Liver (tissue), 9 donors: ENCODE results near the gene TNNI3. TPM values are rescaled to one million over a fixed set of nuclear protein-coding genes. Genes with fewer than 3 reads are reported as not detected.

Source experiments
- DNase-seq: peaks from one replicate; pipeline ENCODE4 v3.0.0-alpha.2; 2017; ENCODE audit warnings: low spot score
- H3K27ac ChIP-seq, 2 donors: one replicate each; pipeline ENCODE4 v1.7.0; 2013; ENCODE audit warnings: inconsistent platforms in 2 of 2, low read length in 2 of 2, control low read depth in 1 of 2, low read depth in 1 of 2, mild to moderate bottlenecking in 1 of 2
- H3K27me3 ChIP-seq, 4 donors: one replicate each; pipeline versions ENCODE4 v1.6.1 to v1.7.0; 2013; ENCODE audit warnings: low read length in 3 of 4, inconsistent platforms in 1 of 4, mild to moderate bottlenecking in 1 of 4, moderate library complexity in 1 of 4; ENCODE audit not compliant: control insufficient read depth in 4 of 4, insufficient read depth in 4 of 4
- H3K36me3 ChIP-seq, 4 donors: one replicate each; pipeline versions ENCODE4 v1.6.1 to v1.7.0; 2013; ENCODE audit warnings: low read length in 3 of 4, mild to moderate bottlenecking in 3 of 4, low read depth in 1 of 4, moderate library complexity in 1 of 4; ENCODE audit not compliant: control insufficient read depth in 4 of 4, insufficient read depth in 3 of 4
- H3K4me1 ChIP-seq, 4 donors: one replicate each; pipeline versions ENCODE4 v1.6.1 to v1.7.0; 2013; ENCODE audit warnings: low read length in 3 of 4, mild to moderate bottlenecking in 3 of 4, moderate library complexity in 1 of 4; ENCODE audit not compliant: control insufficient read depth in 4 of 4, insufficient read depth in 4 of 4
- H3K4me3 ChIP-seq, 3 donors: one replicate each; pipeline versions ENCODE4 v1.6.1 to v1.7.0; 2013; ENCODE audit warnings: low read length in 3 of 3, control low read depth in 1 of 3, low read depth in 1 of 3, mild to moderate bottlenecking in 1 of 3
- H3K9ac ChIP-seq, 2 donors: one replicate each; pipeline ENCODE4 v1.7.0; 2013; ENCODE audit warnings: low read length in 2 of 2, mild to moderate bottlenecking in 2 of 2, moderate library complexity in 2 of 2, control low read depth in 1 of 2, low read depth in 1 of 2
- H3K9me3 ChIP-seq, 4 donors: one replicate each; pipeline versions ENCODE4 v1.6.1 to v1.7.0; 2013; ENCODE audit warnings: low read length in 3 of 4; ENCODE audit not compliant: control insufficient read depth in 4 of 4
- EGR1 ChIP-seq, 2 donors: IDR thresholded peaks; 2 replicates each; pipeline ENCODE4 v1.6.1; 2016 to 2018; ENCODE audit warnings: antibody characterized with exemption in 2 of 2, low read depth in 2 of 2
- HNF4A ChIP-seq, 2 donors: conservative IDR thresholded peaks; 2 replicates each; pipeline ENCODE4 v1.6.1; 2016; ENCODE audit warnings: antibody characterized with exemption in 2 of 2, mild to moderate bottlenecking in 2 of 2
- HNF4G ChIP-seq: IDR thresholded peaks from 2 replicates; pipeline ENCODE4 v1.6.1; 2016; ENCODE audit warnings: antibody characterized with exemption
- JUND ChIP-seq, 2 donors: IDR thresholded peaks; 2 replicates each; pipeline ENCODE4 v1.6.1; 2016; ENCODE audit warnings: antibody characterized with exemption in 2 of 2
- RXRA ChIP-seq, 2 donors: IDR thresholded peaks; 2 replicates each; pipeline ENCODE4 v1.6.1; 2017 to 2018; ENCODE audit warnings: antibody characterized with exemption in 2 of 2, mild to moderate bottlenecking in 1 of 2
- SP1 ChIP-seq: IDR thresholded peaks from 2 replicates; pipeline ENCODE4 v1.6.1; 2018; ENCODE audit warnings: antibody characterized with exemption, mild to moderate bottlenecking
- TAF1 ChIP-seq: conservative IDR thresholded peaks from 2 replicates; pipeline ENCODE4 v1.6.1; 2016; ENCODE audit warnings: antibody characterized with exemption, mild to moderate bottlenecking
- YY1 ChIP-seq: IDR thresholded peaks from 2 replicates; pipeline ENCODE4 v1.6.1; 2016; ENCODE audit warnings: antibody characterized with exemption, mild to moderate bottlenecking
- WGBS: extraction: QIAGEN DNeasy Blood & Tissue Kit; methylation state at CpG from one replicate; pipeline ENCODE4 v1.1.7; 2013; 5-methylcytosine and 5-hydroxymethylcytosine counted together
- polyA plus RNA-seq, 2 donors: library from polyadenylated mRNA; stranded (reverse) in 1 of 2; unstranded in 1 of 2; fragments of 200-250 nt in 1 of 2; fragments of >200 nt in 1 of 2; fragmentation: Nextera tagmentation in 1 of 2; extraction: Ambion mirVana in 1 of 2; gene quantifications; one replicate each; pipeline versions ENCODE4 v1.2.1 to v1.2.3, GENCODE V29; 2013 to 2015
- total RNA-seq, 2 donors: library from RNA; depleted of rRNA; stranded (reverse); fragments of >200 nt; gene quantifications; one replicate each; pipeline ENCODE4 v1.2.3, GENCODE V29; 2014
- TF ChIP-seq, protein P1 (sequence below): fragments of 150-350 bp; IDR thresholded peaks from 2 replicates; pipeline ENCODE4 v1.5.1; 2017; ENCODE audit warnings: improper control_type of control experiment, low read depth, low read length; ENCODE audit not compliant: missing input control
- TF ChIP-seq, protein P2 (sequence below): IDR thresholded peaks from 2 replicates; pipeline ENCODE4 v1.6.1; 2016; ENCODE audit warnings: antibody characterized with exemption
- TF ChIP-seq, protein P3 (sequence below): IDR thresholded peaks from 2 replicates; pipeline ENCODE4 v1.6.1; 2016; ENCODE audit warnings: antibody characterized with exemption
- donor health status: healthy.
- donor health status: healthy.
- donor health status: healthy.
- donor health status: healthy.
- donor health status: healthy.

The TNNI3 gene
- total and polyA plus RNA-seq, 4 donors: not detected

DNA sequence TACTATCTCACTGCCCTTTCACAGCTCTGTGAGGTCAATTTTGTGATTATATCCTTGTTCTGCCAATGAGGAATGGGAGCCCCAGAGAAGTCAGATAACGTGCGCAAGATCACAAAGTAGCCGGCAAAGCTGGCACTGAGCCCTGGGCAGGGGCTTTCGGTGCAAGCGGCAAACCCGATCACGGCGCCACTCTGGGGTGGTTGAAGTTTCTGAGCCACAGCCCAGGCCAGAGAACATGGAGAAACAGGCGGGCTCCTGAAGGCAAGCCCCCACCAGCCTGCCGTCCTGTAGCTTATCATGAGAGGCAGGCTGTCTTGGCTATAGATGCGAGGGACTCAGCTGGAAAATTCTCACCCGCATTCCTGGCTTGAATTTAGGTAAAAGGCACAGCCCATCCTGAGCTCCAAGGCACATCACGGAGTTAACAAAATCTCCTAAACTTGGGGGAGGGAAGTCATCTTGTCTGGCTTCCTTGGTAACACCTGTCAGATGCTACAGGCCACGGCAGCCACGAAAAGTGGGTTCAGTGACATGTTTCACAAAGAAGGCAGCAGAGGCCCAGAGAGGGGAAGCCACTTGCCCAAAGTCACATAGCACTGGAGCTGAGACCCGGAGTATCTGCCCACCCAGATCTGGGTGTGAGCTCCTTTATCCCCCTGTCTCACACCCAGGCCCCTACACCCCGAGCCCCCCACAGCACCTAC, 21.0 kb downstream of the TNNI3 start:
- Histone ChIP-seq H3K4me1 (no peaks in the 10 kb centered on the region), H3K36me3 (no peaks in the 10 kb centered on the region), H3K4me3 (no peak overlapping the region), H3K27me3 (peaks cover 0 to 2% (median 0%) of the 10 kb centered on the region in 4 donors), H3K9ac (no peak overlapping the region), H3K9me3 (no peaks in the 10 kb centered on the region), H3K27ac (no peak overlapping the region)
- TF ChIP-seq, protein P1, sequence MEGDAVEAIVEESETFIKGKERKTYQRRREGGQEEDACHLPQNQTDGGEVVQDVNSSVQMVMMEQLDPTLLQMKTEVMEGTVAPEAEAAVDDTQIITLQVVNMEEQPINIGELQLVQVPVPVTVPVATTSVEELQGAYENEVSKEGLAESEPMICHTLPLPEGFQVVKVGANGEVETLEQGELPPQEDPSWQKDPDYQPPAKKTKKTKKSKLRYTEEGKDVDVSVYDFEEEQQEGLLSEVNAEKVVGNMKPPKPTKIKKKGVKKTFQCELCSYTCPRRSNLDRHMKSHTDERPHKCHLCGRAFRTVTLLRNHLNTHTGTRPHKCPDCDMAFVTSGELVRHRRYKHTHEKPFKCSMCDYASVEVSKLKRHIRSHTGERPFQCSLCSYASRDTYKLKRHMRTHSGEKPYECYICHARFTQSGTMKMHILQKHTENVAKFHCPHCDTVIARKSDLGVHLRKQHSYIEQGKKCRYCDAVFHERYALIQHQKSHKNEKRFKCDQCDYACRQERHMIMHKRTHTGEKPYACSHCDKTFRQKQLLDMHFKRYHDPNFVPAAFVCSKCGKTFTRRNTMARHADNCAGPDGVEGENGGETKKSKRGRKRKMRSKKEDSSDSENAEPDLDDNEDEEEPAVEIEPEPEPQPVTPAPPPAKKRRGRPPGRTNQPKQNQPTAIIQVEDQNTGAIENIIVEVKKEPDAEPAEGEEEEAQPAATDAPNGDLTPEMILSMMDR: no peak
- TF ChIP-seq HNF4A (conservative IDR thresholded peaks at IDR 0.05) (no peak), RXRA (IDR thresholded peaks at IDR 0.05) (no peak), EGR1 (IDR thresholded peaks at IDR 0.05; ENCODE audit: low read depth in 2 of 2) (no peak), YY1 (no peak)
- TF ChIP-seq, protein P2, sequence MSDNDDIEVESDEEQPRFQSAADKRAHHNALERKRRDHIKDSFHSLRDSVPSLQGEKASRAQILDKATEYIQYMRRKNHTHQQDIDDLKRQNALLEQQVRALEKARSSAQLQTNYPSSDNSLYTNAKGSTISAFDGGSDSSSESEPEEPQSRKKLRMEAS: no peak
- WGBS: 74% methylated on average over 17 of the region's 17 CpGs
- no peak for DNase-seq

DNA sequence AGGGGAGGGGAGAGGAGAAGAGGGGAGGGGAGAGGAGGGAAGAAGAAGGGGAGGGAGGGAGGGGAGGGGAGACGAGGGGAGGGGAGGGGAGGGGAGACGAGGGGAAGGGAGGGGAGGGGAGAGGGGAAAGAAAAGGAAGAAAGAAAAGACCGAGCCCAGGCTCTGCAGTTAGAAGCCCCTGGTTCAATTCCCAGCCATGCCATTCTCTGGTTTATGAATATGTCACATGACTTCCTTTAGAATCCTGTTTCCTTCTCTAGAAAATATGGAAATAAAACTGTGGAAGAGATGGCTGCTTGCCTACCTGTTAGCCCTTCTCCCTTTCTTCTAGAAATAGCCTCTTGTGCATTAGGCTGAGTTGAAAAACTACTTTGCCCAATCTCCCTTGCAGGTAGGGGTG, 22.8 kb downstream of the TNNI3 start:
- no peaks in the 10 kb centered on the region for H3K36me3 ChIP-seq

More for the DNA sequence above, 22.8 kb downstream of the TNNI3 start:
- H3K4me3 ChIP-seq: no peak overlapping the region
- no peak overlapping the region for H3K9ac ChIP-seq
- H3K4me1 ChIP-seq: no peaks in the 10 kb centered on the region
- WGBS: 16% methylated on average over 2 of the region's 3 CpGs
- TF ChIP-seq HNF4G (no peak), JUND (IDR thresholded peaks at IDR 0.05) (no peak), SP1 (no peak), HNF4A (conservative IDR thresholded peaks at IDR 0.05) (no peak), TAF1 (no peak), RXRA (IDR thresholded peaks at IDR 0.05) (no peak)
- TF ChIP-seq, protein P3, sequence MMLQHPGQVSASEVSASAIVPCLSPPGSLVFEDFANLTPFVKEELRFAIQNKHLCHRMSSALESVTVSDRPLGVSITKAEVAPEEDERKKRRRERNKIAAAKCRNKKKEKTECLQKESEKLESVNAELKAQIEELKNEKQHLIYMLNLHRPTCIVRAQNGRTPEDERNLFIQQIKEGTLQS: no peak
- TF ChIP-seq, protein P1: no peak
- no peak for DNase-seq
- peaks cover 0 to 2% (median 0%) of the 10 kb centered on the region in 4 donors for H3K27me3 ChIP-seq
- no peaks in the 10 kb centered on the region for H3K9me3 ChIP-seq
- no peak overlapping the region for H3K27ac ChIP-seq
